Tibial artery (tissue), 4 donors: ENCODE measurements around the gene SATB2.

Experiments
- DNase-seq, 2 donors: peaks; one replicate each; pipeline ENCODE4 v3.0.0-alpha.2; 2019
- H3K27ac ChIP-seq, 2 donors: fragments of 200-600 bp; sonication (generic) in 1 of 2; 1 replicate in 1 of 2; 2 replicates in 1 of 2; pipeline ENCODE4 v1.5.1; 2018 to 2019; ENCODE audit warnings: mild to moderate bottlenecking in 1 of 2
- H3K27me3 ChIP-seq, 2 donors: fragments of 200-600 bp; sonication (generic) in 1 of 2; one replicate each; pipeline versions ENCODE4 v1.5.1 to v1.6.0; 2016 to 2019
- H3K36me3 ChIP-seq, 3 donors: fragments of 200-600 bp; sonication (generic) in 2 of 3; one replicate each; pipeline ENCODE4 v1.5.1; 2016 to 2019; ENCODE audit warnings: mild to moderate bottlenecking in 2 of 3
- H3K4me1 ChIP-seq, 4 donors: fragments of 200-600 bp; sonication (generic) in 2 of 4; 1 replicate in 3 of 4; 2 replicates in 1 of 4; pipeline ENCODE4 v1.5.1; 2016 to 2019
- H3K4me3 ChIP-seq, 2 donors: fragments of 200-600 bp; sonication (generic) in 1 of 2; 1 replicate in 1 of 2; 2 replicates in 1 of 2; pipeline ENCODE4 v1.5.1; 2018 to 2019; ENCODE audit warnings: mild to moderate bottlenecking in 2 of 2
- H3K9me3 ChIP-seq, 3 donors: fragments of 200-600 bp; sonication (generic) in 1 of 3; one replicate each; pipeline ENCODE4 v1.5.1; 2016 to 2019
- CTCF ChIP-seq, 2 experiments: fragments of 200-600 bp in 1 of 2; fragments of 450-650 bp in 1 of 2; IDR thresholded peaks; one replicate each; pipeline ENCODE4 v1.5.1; 2017 to 2019; ENCODE audit warnings: antibody characterized with exemption in 2 of 2, mild to moderate bottlenecking in 1 of 2, moderate library complexity in 1 of 2
- intact Hi-C: fragments of 100-400 bp; cut with DNase I; formaldehyde crosslinking; loops from one replicate; pipeline ENCODE4 v1.15.0; 2023; ENCODE audit warnings: low total_unique reads

The SATB2 gene

GRCh38 chr2:199383021-199383420 lies 74.7 kb downstream of the SATB2 start:
- TF ChIP-seq CTCF (IDR thresholded peaks at IDR 0.05): no peak
- Histone ChIP-seq H3K4me3 (no peak overlapping the region), H3K27me3 (no peaks in the 10 kb centered on the region), H3K4me1 (peaks cover 0 to 6% (median 0%) of the 10 kb centered on the region in 4 donors), H3K9me3 (no peaks in the 10 kb centered on the region), H3K27ac (no peak overlapping the region), H3K36me3 (no peaks in the 10 kb centered on the region)
- intact Hi-C loops: no loop called here
- no peak for DNase-seq

GRCh38 chr2:199382091-199382490 lies 75.6 kb downstream of the SATB2 start:
- Histone ChIP-seq H3K27me3 (no peaks in the 10 kb centered on the region), H3K4me1 (peaks cover 0 to 6% (median 0%) of the 10 kb centered on the region in 4 donors), H3K9me3 (no peaks in the 10 kb centered on the region), H3K36me3 (no peaks in the 10 kb centered on the region), H3K4me3 (no peak overlapping the region), H3K27ac (no peak overlapping the region)
- TF ChIP-seq CTCF (IDR thresholded peaks at IDR 0.05): no peak
- DNase-seq: no peak
- intact Hi-C loops: no loop called here

- no peaks in the 10 kb centered on the region for H3K9me3 ChIP-seq
- DNase-seq: no peak
- peaks cover 0 to 6% (median 0%) of the 10 kb centered on the region in 4 donors for H3K4me1 ChIP-seq
- H3K36me3 ChIP-seq: no peaks in the 10 kb centered on the region
- no peak overlapping the region for H3K4me3 ChIP-seq
- no peak for TF ChIP-seq CTCF (IDR thresholded peaks at IDR 0.05)
- no peak overlapping the region for H3K27ac ChIP-seq
- intact Hi-C loops: no loop called here
- H3K27me3 ChIP-seq: no peaks in the 10 kb centered on the region
Measured at GRCh38 chr2:199381531-199381930, 76.2 kb downstream of the SATB2 start.

GRCh38 chr2:199378948-199379650 lies 78.6 kb downstream of the SATB2 start:
- peaks cover 0 to 6% (median 0%) of the 10 kb centered on the region in 4 donors for H3K4me1 ChIP-seq
- intact Hi-C loops: no loop called here

GRCh38 chr2:199370150-199370780 lies 87.5 kb downstream of the SATB2 start:
- intact Hi-C loops: no loop called here
- Histone ChIP-seq H3K4me1 (no peaks in the 10 kb centered on the region), H3K27me3 (no peaks in the 10 kb centered on the region), H3K4me3 (no peak overlapping the region), H3K36me3 (peaks cover 0 to under 1% (median 0%) of the 10 kb centered on the region in 3 donors), H3K27ac (no peak overlapping the region), H3K9me3 (no peaks in the 10 kb centered on the region)
- no peak for DNase-seq
- TF ChIP-seq CTCF (IDR thresholded peaks at IDR 0.05): no peak

More at GRCh38 chr2:199378948-199379650, 78.6 kb downstream of the SATB2 start:
- Histone ChIP-seq H3K36me3 (peaks cover 0 to 4% (median 0%) of the 10 kb centered on the region in 3 donors), H3K9me3 (no peaks in the 10 kb centered on the region), H3K27ac (no peak overlapping the region), H3K27me3 (no peaks in the 10 kb centered on the region), H3K4me3 (no peak overlapping the region)
- no peak for DNase-seq
- no peak for TF ChIP-seq CTCF (IDR thresholded peaks at IDR 0.05)
